PC-9 (cell line): ENCODE data around the gene OGDH. TPM values are rescaled to one million over a fixed set of nuclear protein-coding genes. Genes with fewer than 3 reads are reported as not detected.
"Not testable (repeated sequence)": the region's sequence is repeated elsewhere in the genome, so short reads cannot be mapped to it uniquely, and the experiment has no call there.

Experiments used
- BruUV-seq: library from RNA; stranded (reverse); fragments of 400-500 nt; replicated peaks from 2 replicates; lab custom pipeline; 2021; lab: Mats Ljungman, UMichigan
- CTCF ChIA-PET: fragments of 300-600 bp; sonication (Branson Sonifier 250); formaldehyde crosslinking; loops from one replicate; lab custom pipeline; 2022; ENCODE audit warnings: antibody characterized with exemption; lab: Charles Lee
- POLR2A ChIA-PET: fragments of 300-600 bp; sonication (Branson Sonifier 250); formaldehyde crosslinking; loops from one replicate; lab custom pipeline; 2022; ENCODE audit warnings: antibody characterized with exemption; ENCODE audit not compliant: unreplicated experiment; lab: Charles Lee
- DNase-seq, 2 experiments: peaks; one replicate each; pipeline versions ENCODE4 v3.0.0 to v3.0.0-alpha.2; 2015 to 2022; ENCODE audit warnings: mixed read lengths in 1 of 2
- H2AFZ ChIP-seq: fragments of 200-600 bp; sonication (generic); 2 replicates; pipeline ENCODE4 v1.8.1; 2017; ENCODE audit warnings: antibody characterized with exemption
- H3F3A ChIP-seq: fragments of 200-600 bp; sonication (generic); 2 replicates; pipeline ENCODE4 v1.8.1; 2017; ENCODE audit warnings: antibody characterized with exemption, mild to moderate bottlenecking, low read depth; ENCODE audit not compliant: insufficient read depth
- H3K27ac ChIP-seq: fragments of 200-600 bp; sonication (generic); 2 replicates; pipeline ENCODE4 v1.6.1; 2016; ENCODE audit warnings: mixed run types
- H3K27me3 ChIP-seq: fragments of 200-600 bp; sonication (generic); 2 replicates; pipeline ENCODE4 v1.6.1; 2016; ENCODE audit warnings: low read depth, mixed run types; ENCODE audit not compliant: insufficient read depth
- H3K36me3 ChIP-seq: fragments of 200-600 bp; sonication (generic); 2 replicates; pipeline ENCODE4 v1.6.1; 2016; ENCODE audit warnings: low read depth, mixed run types
- H3K4me1 ChIP-seq: fragments of 200-600 bp; sonication (generic); replicated peaks from 2 replicates; pipeline ENCODE4 v1.6.1; 2016; ENCODE audit warnings: mixed run types; ENCODE audit not compliant: insufficient read depth
- H3K4me2 ChIP-seq: fragments of 200-600 bp; sonication (generic); 2 replicates; pipeline ENCODE4 v1.6.1; 2017; ENCODE audit warnings: mixed run types
- H3K4me3 ChIP-seq: fragments of 200-600 bp; sonication (generic); 2 replicates; pipeline ENCODE4 v1.6.1; 2016; ENCODE audit warnings: mixed run types
- H3K79me2 ChIP-seq: fragments of 200-600 bp; sonication (generic); 2 replicates; pipeline ENCODE4 v1.6.1; 2017; ENCODE audit warnings: low read depth, mixed run types
- H3K9me2 ChIP-seq: fragments of 200-600 bp; sonication (generic); 2 replicates; pipeline ENCODE4 v1.8.1; 2017; ENCODE audit warnings: mild to moderate bottlenecking; ENCODE audit not compliant: insufficient read depth
- H3K9me3 ChIP-seq: fragments of 200-600 bp; sonication (generic); 2 replicates; pipeline ENCODE4 v1.8.1; 2016; ENCODE audit warnings: low read depth; ENCODE audit not compliant: insufficient read depth
- H4K20me1 ChIP-seq: fragments of 200-600 bp; sonication (generic); 2 replicates; pipeline ENCODE4 v1.8.1; 2017; ENCODE audit not compliant: insufficient read depth
- CTCF ChIP-seq: fragments of 200-600 bp; sonication (generic); conservative IDR thresholded peaks from 2 replicates; pipeline ENCODE4 v1.6.1; 2017; ENCODE audit warnings: mixed run types, antibody characterized with exemption, mild to moderate bottlenecking, moderate library complexity
- EZH2 ChIP-seq: fragments of 200-600 bp; sonication (generic); IDR thresholded peaks from 2 replicates; pipeline ENCODE4 v1.8.0; 2017; ENCODE audit warnings: antibody characterized with exemption, low read depth
- intact Hi-C: fragments of 100-400 bp; cut with micrococcal nuclease; formaldehyde crosslinking; loops from one replicate; pipeline ENCODE4 v1.10.0; 2022; ENCODE audit not compliant: unreplicated experiment
- total RNA-seq: library from RNA; stranded (reverse); gene quantifications from 2 replicates; pipeline ENCODE4 v1.2.3, GENCODE V29; 2021

OGDH gene
- total RNA-seq, 1 experiment from 2014 or later: 135 TPM

GRCh38 chr7:44696728-44697127 lies 90.3 kb downstream of the OGDH start:
- ChIA-PET CTCF (no interaction called here), POLR2A (no interaction called here)
- BruUV-seq: no TSS peak
- Histone ChIP-seq H3K27ac (no peak overlapping the region), H3K27me3 (no peaks in the 10 kb centered on the region), H3K36me3 (peaks cover 62% of the 10 kb centered on the region), H3K4me1 (no peaks in the 10 kb centered on the region), H3K9me2 (no peaks in the 10 kb centered on the region), H2AFZ (no peak overlapping the region), H4K20me1 (no peaks in the 10 kb centered on the region; the same call in 1 of the 2 replicates), H3K79me2 (no peaks in the 10 kb centered on the region), H3K4me2 (no peak overlapping the region), H3K9me3 (peaks cover 4% of the 10 kb centered on the region; the same call in 1 of the 2 replicates), H3F3A (no peaks in the 10 kb centered on the region), H3K4me3 (no peak overlapping the region)
- no peak for DNase-seq
- intact Hi-C loops: loop anchor here (10.0 kb wide), 1 partner anchor 48 kb away; the partner anchor contains the start of gene ZMIZ2
- TF ChIP-seq CTCF (no peak), EZH2 (no peak)

- Histone ChIP-seq H3K9me3 (peaks cover 4% of the 10 kb centered on the region; the same call in 1 of the 2 replicates), H3K4me1 (no peaks in the 10 kb centered on the region), H3K9me2 (no peaks in the 10 kb centered on the region), H3K27me3 (no peaks in the 10 kb centered on the region), H3K79me2 (no peaks in the 10 kb centered on the region), H2AFZ (no peak overlapping the region), H4K20me1 (no peaks in the 10 kb centered on the region; the same call in 1 of the 2 replicates), H3F3A (no peaks in the 10 kb centered on the region), H3K4me2 (no peak overlapping the region), H3K27ac (no peak overlapping the region), H3K36me3 (peaks cover 57% of the 10 kb centered on the region), H3K4me3 (no peak overlapping the region)
- no peak for DNase-seq
- ChIA-PET POLR2A (no interaction called here), CTCF (interaction anchor here (0.5 kb wide), 1 partner anchor 138 kb away, joined by 8 read pairs; no protein-coding TSS in a partner anchor)
- TF ChIP-seq EZH2 (no peak), CTCF (no peak)
- intact Hi-C loops: loop anchor here (10.0 kb wide), 1 partner anchor 47 kb away; the partner anchor contains the start of gene ZMIZ2
- no TSS peak for BruUV-seq
Observed at GRCh38 chr7:44697136-44698045, 91.0 kb downstream of the OGDH start.

GRCh38 chr7:44698046-44698580 lies 91.7 kb downstream of the OGDH start:
- H3K9me2 ChIP-seq: no peaks in the 10 kb centered on the region
- no peak for TF ChIP-seq EZH2
- TF ChIP-seq CTCF: no peak
- CTCF ChIA-PET: interaction anchor here (0.5 kb wide), 1 partner anchor 137 kb away, joined by 8 read pairs; no protein-coding TSS in a partner anchor
- H3F3A ChIP-seq: no peaks in the 10 kb centered on the region
- no peak overlapping the region for H3K4me3 ChIP-seq
- intact Hi-C loops: loop anchor here (10.0 kb wide), 1 partner anchor 47 kb away; the partner anchor contains the start of gene ZMIZ2
- H2AFZ ChIP-seq: no peak overlapping the region
- H3K27ac ChIP-seq: no peak overlapping the region
- no peak for DNase-seq
- peaks cover 55% of the 10 kb centered on the region for H3K36me3 ChIP-seq
- no peaks in the 10 kb centered on the region for H3K79me2 ChIP-seq
- no peaks in the 10 kb centered on the region for H3K4me1 ChIP-seq
- peaks cover 4% of the 10 kb centered on the region; the same call in 1 of the 2 replicates for H3K9me3 ChIP-seq
- H4K20me1 ChIP-seq: no peaks in the 10 kb centered on the region
- BruUV-seq: no TSS peak
- POLR2A ChIA-PET: no interaction called here
- H3K4me2 ChIP-seq: no peak overlapping the region
- H3K27me3 ChIP-seq: no peaks in the 10 kb centered on the region

- H3K27me3 ChIP-seq, POLR2A ChIA-PET, H3K4me3 ChIP-seq, H3K4me2 ChIP-seq, H2AFZ ChIP-seq, H3K79me2 ChIP-seq, H3K4me1 ChIP-seq, H4K20me1 ChIP-seq, H3F3A ChIP-seq, H3K9me3 ChIP-seq, CTCF ChIA-PET, DNase-seq, H3K27ac ChIP-seq, H3K9me2 ChIP-seq, BruUV-seq: not testable (repeated sequence)
- intact Hi-C loops: loop anchor here (10.0 kb wide), 1 partner anchor 45 kb away; the partner anchor contains the start of gene ZMIZ2
- peaks cover 44% of the 10 kb centered on the region for H3K36me3 ChIP-seq
Observed at GRCh38 chr7:44699598-44699997, 93.2 kb downstream of the OGDH start.
